ENCODE measurements around the gene KCTD5.

- TF ChIP-seq SIN3A (IDR thresholded peaks at IDR 0.05; ENCODE audit: low read depth) (no peak), REST (IDR thresholded peaks at IDR 0.05; ENCODE audit: low read depth) (no peak), CTCF (IDR thresholded peaks at IDR 0.05 in 2 of 3, conservative IDR thresholded peaks at IDR 0.05 in 1 of 3; ENCODE audit: borderline replicate concordance in 1 of 3, insufficient read depth in 1 of 3, low read depth in 2 of 3, low read length in 2 of 3) (no peak), YY1 (IDR thresholded peaks at IDR 0.05; ENCODE audit: extremely low read depth, insufficient replicate concordance, low read depth, low read length) (no peak), POLR2A (IDR thresholded peaks at IDR 0.05; ENCODE audit: borderline replicate concordance, extremely low read depth, insufficient read depth, insufficient read length) (no peak)
Observed at GRCh38 chr16:2664574-2664982, 17.7 kb upstream of the KCTD5 start.
